Nephron (organoid): ENCODE results near the gene PIR.

Experiments used
- H3K27ac Mint-ChIP-seq, 3 experiments: 2 replicates each; pipeline ENCODE4 v1.8.0; 2020; ENCODE audit warnings: mixed read lengths in 3 of 3, mild to moderate bottlenecking in 2 of 3, moderate library complexity in 1 of 3
- H3K27me3 Mint-ChIP-seq: 2 replicates; pipeline ENCODE4 v1.8.0; 2021; ENCODE audit warnings: low read depth, mild to moderate bottlenecking, moderate library complexity, mixed read lengths
- H3K36me3 Mint-ChIP-seq: 2 replicates; pipeline ENCODE4 v1.8.0; 2020; ENCODE audit warnings: low read depth, mixed read lengths
- H3K4me1 Mint-ChIP-seq: 2 replicates; pipeline ENCODE4 v1.8.0; 2020; ENCODE audit warnings: mixed read lengths
- H3K4me3 Mint-ChIP-seq, 3 experiments: 2 replicates each; pipeline ENCODE4 v1.8.0; 2020; ENCODE audit warnings: mild to moderate bottlenecking in 3 of 3, mixed read lengths in 3 of 3, moderate library complexity in 2 of 3
- H3K9me3 Mint-ChIP-seq: 2 replicates; pipeline ENCODE4 v1.8.0; 2020; ENCODE audit warnings: mixed read lengths
- TF ChIP-seq, protein P1 (sequence below), 3 experiments: fragments of 200-600 bp; sonication (generic); IDR thresholded peaks; one replicate each; pipeline ENCODE4 v1.5.0; 2021; ENCODE audit warnings: antibody characterized with exemption in 3 of 3; ENCODE audit not compliant: unreplicated experiment in 3 of 3

PIR gene

DNA sequence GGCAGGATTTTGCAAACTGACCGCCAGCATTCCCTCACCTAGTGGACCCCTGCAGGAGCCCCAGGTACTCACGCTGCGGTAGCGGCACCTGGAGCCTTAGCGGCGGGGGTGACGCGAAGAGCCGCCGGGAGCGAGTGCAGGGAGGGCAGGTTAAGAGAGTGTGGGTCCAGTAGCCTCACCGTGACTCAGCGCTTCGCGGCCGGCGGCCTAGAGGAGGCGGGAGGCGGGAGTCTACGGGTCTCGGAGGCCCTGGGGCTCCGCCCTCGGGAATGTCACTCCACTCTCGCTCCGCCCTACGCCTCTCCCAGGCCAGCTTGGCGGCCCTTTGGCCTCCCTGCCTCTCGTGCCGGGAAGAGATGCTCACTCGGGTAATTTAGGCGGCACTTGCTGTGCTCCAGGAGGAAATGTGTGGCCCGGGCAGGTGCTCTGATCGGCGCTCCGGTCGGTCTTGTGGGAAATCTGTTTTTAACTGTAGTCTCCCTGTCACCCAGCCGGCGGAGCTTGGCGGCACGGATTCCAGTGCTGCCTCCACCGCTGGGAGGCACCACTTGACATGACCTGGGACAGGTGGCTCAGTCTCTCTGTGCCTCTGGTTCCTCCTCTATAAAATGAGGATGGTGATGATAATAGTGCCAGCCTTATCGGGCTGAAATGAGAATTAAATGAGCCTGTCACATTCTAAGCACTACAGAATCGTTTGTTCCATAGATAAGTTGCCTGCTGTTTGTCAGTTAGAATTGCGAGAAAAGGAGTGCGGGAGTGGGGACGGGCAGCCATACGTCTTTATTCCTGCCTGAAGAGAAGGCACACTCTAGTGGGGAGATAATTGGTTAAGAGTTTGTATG, at the start of gene PIR:
Gene PIR (minus strand): TSS at position 216 of the 845 bp plus-strand sequence. CDS start 2,076 bp downstream, outside the sequence.
- no peaks in the 10 kb centered on the region for H3K27me3 Mint-ChIP-seq
- peaks cover 17% of the 10 kb centered on the region for H3K4me1 Mint-ChIP-seq
- H3K9me3 Mint-ChIP-seq = no peaks in the 10 kb centered on the region
- peak within 1 kb of the TSS; percentile 1 to 50 (median 11) for H3K27ac Mint-ChIP-seq
- H3K4me3 Mint-ChIP-seq = peak within 1 kb of the TSS; percentile 89 to 92 (median 92)
- TF ChIP-seq, protein P1, sequence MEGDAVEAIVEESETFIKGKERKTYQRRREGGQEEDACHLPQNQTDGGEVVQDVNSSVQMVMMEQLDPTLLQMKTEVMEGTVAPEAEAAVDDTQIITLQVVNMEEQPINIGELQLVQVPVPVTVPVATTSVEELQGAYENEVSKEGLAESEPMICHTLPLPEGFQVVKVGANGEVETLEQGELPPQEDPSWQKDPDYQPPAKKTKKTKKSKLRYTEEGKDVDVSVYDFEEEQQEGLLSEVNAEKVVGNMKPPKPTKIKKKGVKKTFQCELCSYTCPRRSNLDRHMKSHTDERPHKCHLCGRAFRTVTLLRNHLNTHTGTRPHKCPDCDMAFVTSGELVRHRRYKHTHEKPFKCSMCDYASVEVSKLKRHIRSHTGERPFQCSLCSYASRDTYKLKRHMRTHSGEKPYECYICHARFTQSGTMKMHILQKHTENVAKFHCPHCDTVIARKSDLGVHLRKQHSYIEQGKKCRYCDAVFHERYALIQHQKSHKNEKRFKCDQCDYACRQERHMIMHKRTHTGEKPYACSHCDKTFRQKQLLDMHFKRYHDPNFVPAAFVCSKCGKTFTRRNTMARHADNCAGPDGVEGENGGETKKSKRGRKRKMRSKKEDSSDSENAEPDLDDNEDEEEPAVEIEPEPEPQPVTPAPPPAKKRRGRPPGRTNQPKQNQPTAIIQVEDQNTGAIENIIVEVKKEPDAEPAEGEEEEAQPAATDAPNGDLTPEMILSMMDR (IDR thresholded peaks at IDR 0.05; ENCODE audit: unreplicated experiment in 3 of 3) = peak; percentile 34 to 48 (median 34)
- peaks cover 3% of the 10 kb centered on the region for H3K36me3 Mint-ChIP-seq

DNA sequence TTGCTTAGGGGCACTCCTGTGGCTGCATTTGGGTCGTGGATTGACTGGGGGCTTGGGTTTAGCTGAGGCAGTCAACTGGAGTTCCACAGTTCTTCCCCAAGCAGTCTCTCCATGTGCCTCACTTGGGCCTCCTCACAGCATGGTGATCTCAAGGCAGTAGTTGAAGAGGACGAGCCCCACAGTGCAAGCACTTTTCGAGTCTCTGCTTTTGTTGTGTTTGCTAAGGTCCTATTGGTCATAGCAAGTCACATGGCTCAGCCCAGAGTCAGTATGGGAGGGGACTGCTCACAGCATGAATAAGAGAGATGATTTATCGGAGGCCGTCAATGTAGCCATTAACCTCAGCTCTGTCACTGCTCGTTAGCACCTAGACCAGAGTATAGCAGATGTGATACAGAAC, 37.2 kb upstream of the PIR start:
- Mint-ChIP-seq H3K4me3 (no peak overlapping the region), H3K36me3 (no peaks in the 10 kb centered on the region), H3K9me3 (no peaks in the 10 kb centered on the region), H3K27ac (no peak overlapping the region), H3K27me3 (no peaks in the 10 kb centered on the region), H3K4me1 (peaks cover 7% of the 10 kb centered on the region)
- TF ChIP-seq, protein P1 (IDR thresholded peaks at IDR 0.05; ENCODE audit: unreplicated experiment in 3 of 3) = no peak

DNA sequence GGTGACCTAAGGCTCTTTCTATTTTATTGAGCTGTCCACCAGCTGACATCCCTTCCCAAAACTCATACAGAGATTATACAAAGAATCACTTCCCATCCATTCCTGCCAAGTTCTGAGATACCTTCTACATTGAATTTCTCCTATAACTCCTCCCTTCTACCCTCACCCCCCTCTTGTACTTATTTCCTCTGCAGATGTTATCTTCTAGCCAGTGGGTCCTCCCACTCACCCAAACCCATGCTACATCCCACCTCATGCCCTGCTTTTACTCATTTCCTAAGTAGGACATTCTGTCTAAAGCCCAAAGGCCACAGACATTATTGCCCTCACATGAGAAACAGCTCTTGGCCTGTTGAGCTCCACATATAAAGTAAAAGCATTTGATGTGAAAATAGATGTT, 36.0 kb upstream of the PIR start:
- Mint-ChIP-seq H3K4me3 (no peak overlapping the region), H3K4me1 (peaks cover 15% of the 10 kb centered on the region)
- TF ChIP-seq, protein P1 (IDR thresholded peaks at IDR 0.05; ENCODE audit: unreplicated experiment in 3 of 3) = no peak

DNA sequence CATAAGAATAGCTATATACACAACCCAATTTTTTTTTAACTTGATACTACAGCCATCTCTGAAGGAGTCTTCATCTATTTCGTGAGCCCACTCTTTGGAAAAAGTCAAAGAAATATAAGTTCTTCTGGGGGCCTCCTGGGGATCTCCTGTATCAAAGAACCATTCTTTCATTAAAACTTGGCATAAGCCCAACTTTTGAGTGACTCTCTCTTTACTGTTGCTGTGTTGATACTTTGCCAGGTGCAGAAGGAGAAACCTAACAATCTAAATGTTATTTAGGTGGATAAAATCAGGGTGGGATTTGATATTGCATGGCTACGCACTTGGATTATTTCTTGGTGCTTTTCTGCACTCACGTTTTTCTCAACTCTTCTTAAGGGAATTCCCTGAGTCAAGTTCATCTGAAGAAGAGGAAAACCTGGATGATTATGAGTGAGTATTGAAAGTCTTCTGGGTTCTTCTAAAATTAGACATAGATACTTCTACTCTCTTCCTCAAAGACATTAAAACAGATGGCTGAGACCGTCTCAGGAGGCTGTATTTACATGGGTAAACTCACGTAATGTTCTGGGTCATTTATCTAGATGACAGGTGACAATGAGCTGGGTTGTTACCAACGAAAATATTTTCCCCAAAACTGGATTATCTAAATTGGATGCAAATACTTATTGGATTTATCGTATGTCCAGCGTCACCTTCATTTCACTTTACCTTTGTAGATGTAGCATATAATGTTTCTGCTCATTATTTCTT, 32.7 kb upstream of the PIR start:
- H3K4me1 Mint-ChIP-seq = peaks cover 16% of the 10 kb centered on the region
- no peaks in the 10 kb centered on the region for H3K27me3 Mint-ChIP-seq
- no peak overlapping the region for H3K4me3 Mint-ChIP-seq
- H3K27ac Mint-ChIP-seq = no peak overlapping the region
- peaks cover 3% of the 10 kb centered on the region for H3K9me3 Mint-ChIP-seq
- TF ChIP-seq, protein P1 (IDR thresholded peaks at IDR 0.05; ENCODE audit: unreplicated experiment in 3 of 3) = no peak
- H3K36me3 Mint-ChIP-seq = no peaks in the 10 kb centered on the region

More for the DNA sequence above, 36.0 kb upstream of the PIR start:
- Mint-ChIP-seq H3K9me3 (no peaks in the 10 kb centered on the region), H3K27me3 (no peaks in the 10 kb centered on the region), H3K36me3 (no peaks in the 10 kb centered on the region), H3K27ac (no peak overlapping the region)

DNA sequence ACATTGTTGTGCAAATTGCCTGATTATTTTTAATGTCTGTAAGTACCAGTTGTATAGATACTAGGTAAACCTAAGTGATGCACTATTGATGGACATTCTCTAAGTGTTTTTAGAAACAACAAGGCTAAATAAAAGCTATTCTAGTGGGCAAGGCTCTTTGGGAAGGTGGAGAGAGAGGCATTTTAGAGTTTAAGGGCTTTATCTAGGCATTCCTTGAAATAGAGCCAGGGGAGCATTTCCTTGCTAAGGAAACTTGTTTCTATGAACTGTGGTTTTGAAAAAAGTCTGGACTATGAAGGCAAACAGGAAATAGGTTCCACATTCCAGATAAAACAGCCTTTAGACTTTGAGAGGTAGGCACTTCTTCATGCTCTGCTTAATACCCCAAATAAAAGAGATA, 31.3 kb upstream of the PIR start:
- Mint-ChIP-seq H3K9me3 (peaks cover 3% of the 10 kb centered on the region), H3K4me1 (peaks cover 16% of the 10 kb centered on the region), H3K36me3 (no peaks in the 10 kb centered on the region), H3K4me3 (no peak overlapping the region), H3K27ac (peak overlapping the region; percentile 9 to 66 (median 55)), H3K27me3 (peaks cover 3% of the 10 kb centered on the region)
- TF ChIP-seq, protein P1 (IDR thresholded peaks at IDR 0.05; ENCODE audit: unreplicated experiment in 3 of 3) = no peak
